HFF-Myc (cell line): ENCODE measurements around the gene SRGAP3.

Experiments used
- DNase-seq: peaks from one replicate; pipeline ENCODE4 v3.0.0-alpha.2; 2011; ENCODE audit warnings: low read depth; ENCODE audit errors: extremely low read depth
- H3K4me3 ChIP-seq: replicated peaks from 2 replicates; pipeline ENCODE4 v1.5.1; 2011; ENCODE audit warnings: low read depth, mild to moderate bottlenecking, control low read depth, low read length
- CTCF ChIP-seq: IDR thresholded peaks from 2 replicates; pipeline ENCODE4 v1.5.1; 2012; ENCODE audit warnings: mild to moderate bottlenecking, low read depth, low read length, control low read depth; ENCODE audit errors: missing control alignments

The SRGAP3 gene

GRCh38 chr3:9247361-9247940 is 2.0 kb downstream of the SRGAP3 start:
- no peak overlapping the region for H3K4me3 ChIP-seq
- no peak for TF ChIP-seq CTCF
- DNase-seq: no peak

GRCh38 chr3:9246189-9246588 is 3.3 kb downstream of the SRGAP3 start:
- H3K4me3 ChIP-seq: no peak overlapping the region
- no peak for DNase-seq
- TF ChIP-seq CTCF: no peak

- H3K4me3 ChIP-seq: no peak overlapping the region
- no peak for TF ChIP-seq CTCF
- no peak for DNase-seq
Measured at GRCh38 chr3:9244495-9245183, 4.8 kb downstream of the SRGAP3 start.

GRCh38 chr3:9241956-9242355 is 7.5 kb downstream of the SRGAP3 start:
- TF ChIP-seq CTCF: no peak
- no peak for DNase-seq
- H3K4me3 ChIP-seq: no peak overlapping the region

DNA sequence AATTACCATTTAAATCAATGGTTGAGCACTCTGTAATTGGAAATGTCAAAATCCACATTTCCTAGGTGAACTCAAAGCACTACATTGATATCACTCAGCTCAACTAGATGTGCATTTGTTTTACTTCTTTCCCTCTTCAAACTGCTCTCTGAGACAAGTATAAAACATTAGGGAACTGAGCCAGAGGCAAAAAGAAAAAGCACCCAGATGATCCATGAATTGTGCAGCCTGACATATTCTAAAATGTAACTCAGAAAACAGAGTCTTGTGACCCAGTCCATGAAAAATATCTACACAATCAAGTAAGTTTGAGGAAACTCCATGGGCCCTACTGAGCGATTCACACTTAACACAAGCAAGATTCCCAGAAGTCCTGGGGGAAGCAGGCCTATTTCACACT is 9.8 kb downstream of the SRGAP3 start:
- H3K4me3 ChIP-seq: no peak overlapping the region
- DNase-seq: no peak
- TF ChIP-seq CTCF: no peak

DNA sequence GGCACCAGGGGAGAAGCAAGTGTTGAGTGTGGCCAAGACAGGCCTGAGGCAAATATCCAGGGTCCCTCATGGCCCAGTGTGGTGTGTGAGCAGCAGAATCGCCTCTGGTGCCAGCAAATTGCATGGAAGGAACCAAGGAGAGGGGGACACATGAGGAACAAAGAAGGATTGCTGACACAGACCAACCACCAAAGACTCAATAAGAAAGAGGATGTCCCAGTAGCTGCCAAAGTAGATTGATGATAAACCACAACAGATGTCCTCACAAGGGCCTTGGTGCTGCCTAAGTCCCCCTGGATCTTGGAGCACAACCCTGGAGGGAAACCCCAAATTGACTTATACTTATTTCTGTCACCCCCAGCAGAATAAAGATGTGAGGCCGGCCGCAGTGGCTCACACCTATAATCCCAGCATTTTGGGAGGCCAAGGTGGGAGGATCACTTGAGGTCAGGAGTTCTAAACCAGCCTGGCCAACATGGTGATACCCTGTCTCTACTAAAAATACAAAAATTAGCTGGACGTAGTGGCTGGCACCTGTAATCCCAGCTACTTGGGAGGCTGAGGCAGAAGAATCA is 10.6 kb downstream of the SRGAP3 start:
- H3K4me3 ChIP-seq: no peak overlapping the region
- no peak for TF ChIP-seq CTCF
- no peak for DNase-seq
